ENCODE results near the gene HBG1.
A peak's percentile ranks its signal among the peaks of the same experiment; 100 is the strongest.
"Not testable (repeated sequence)": the region's sequence is repeated elsewhere in the genome, so short reads cannot be mapped to it uniquely, and the experiment has no call there.

HBG1 gene

GRCh38 chr11:5249807-5250396 lies at the start of gene HBG1:
Gene HBG1 (minus strand): TSS chr11:5249857. CDS start chr11:5249804, 53 bp downstream.
- not testable (repeated sequence) for DNase-seq

- no peak for DNase-seq
These were observed 48.8 kb upstream of the HBG1 start for GRCh38 chr11:5298451-5298850.

GRCh38 chr11:5297721-5298323 lies 48.2 kb upstream of the HBG1 start:
- DNase-seq, result no peak

- not testable (repeated sequence) for DNase-seq
These were observed 44.8 kb upstream of the HBG1 start for GRCh38 chr11:5294342-5294995.

- no peak for DNase-seq
These were observed 43.4 kb upstream of the HBG1 start for GRCh38 chr11:5293028-5293427.

GRCh38 chr11:5291207-5291838 lies 41.7 kb upstream of the HBG1 start:
- DNase-seq, result peak; percentile 2 to 12

GRCh38 chr11:5290106-5290505 lies 40.4 kb upstream of the HBG1 start:
- no peak for DNase-seq

GRCh38 chr11:5289696-5290095 lies 40.0 kb upstream of the HBG1 start:
- no peak for DNase-seq

- no peak for DNase-seq
These were observed 39.4 kb upstream of the HBG1 start for GRCh38 chr11:5288906-5289550.

GRCh38 chr11:5288108-5288905 lies 38.6 kb upstream of the HBG1 start:
- no peak for DNase-seq

GRCh38 chr11:5286901-5287300 lies 37.2 kb upstream of the HBG1 start:
- DNase-seq, result no peak

- no peak for DNase-seq
These were observed 36.7 kb upstream of the HBG1 start for GRCh38 chr11:5286351-5286750.

GRCh38 chr11:5285703-5286340 lies 36.2 kb upstream of the HBG1 start:
- DNase-seq, result no peak

- DNase-seq, result no peak
These were observed 35.0 kb upstream of the HBG1 start for GRCh38 chr11:5284637-5285036.

GRCh38 chr11:5283882-5284281 lies 34.2 kb upstream of the HBG1 start:
- no peak for DNase-seq

GRCh38 chr11:5283086-5283485 lies 33.4 kb upstream of the HBG1 start:
- no peak for DNase-seq

GRCh38 chr11:5282628-5283027 lies 33.0 kb upstream of the HBG1 start:
- no peak for DNase-seq

- no peak for DNase-seq
These were observed 31.9 kb upstream of the HBG1 start for GRCh38 chr11:5281596-5281995.

GRCh38 chr11:5280582-5281102 lies 31.0 kb upstream of the HBG1 start:
- peak; percentile 66 to 67 for DNase-seq

- no peak for DNase-seq
These were observed 29.9 kb upstream of the HBG1 start for GRCh38 chr11:5279471-5280090.

GRCh38 chr11:5277807-5278382 lies 28.2 kb upstream of the HBG1 start:
- no peak for DNase-seq

Measured in inflammatory macrophage treated with lipopolysaccharide for 1 hour (primary cell).